Prostate gland (tissue), 2 donors: ENCODE measurements around the gene MOGAT2.

ENCODE experiments used
- POLR2A ChIP-seq: fragments of 450-650 bp; IDR thresholded peaks from one replicate; pipeline ENCODE4 v1.6.1; 2016; ENCODE audit warnings: antibody characterized with exemption, mild to moderate bottlenecking
- POLR2AphosphoS5 ChIP-seq: sonication (generic); formaldehyde crosslinking; IDR thresholded peaks from one replicate; pipeline ENCODE4 v1.6.1; 2017; ENCODE audit warnings: antibody characterized with exemption
- TF ChIP-seq, protein P1 (sequence below), 4 experiments: fragments of 200-600 bp in 2 of 4; fragments of 450-650 bp in 2 of 4; sonication (generic) in 2 of 4; IDR thresholded peaks; 1 replicate in 3 of 4; 2 replicates in 1 of 4; pipeline ENCODE4 v1.5.1; 2016 to 2019; ENCODE audit warnings: antibody characterized with exemption in 4 of 4, mild to moderate bottlenecking in 2 of 4, moderate library complexity in 2 of 4

DNA sequence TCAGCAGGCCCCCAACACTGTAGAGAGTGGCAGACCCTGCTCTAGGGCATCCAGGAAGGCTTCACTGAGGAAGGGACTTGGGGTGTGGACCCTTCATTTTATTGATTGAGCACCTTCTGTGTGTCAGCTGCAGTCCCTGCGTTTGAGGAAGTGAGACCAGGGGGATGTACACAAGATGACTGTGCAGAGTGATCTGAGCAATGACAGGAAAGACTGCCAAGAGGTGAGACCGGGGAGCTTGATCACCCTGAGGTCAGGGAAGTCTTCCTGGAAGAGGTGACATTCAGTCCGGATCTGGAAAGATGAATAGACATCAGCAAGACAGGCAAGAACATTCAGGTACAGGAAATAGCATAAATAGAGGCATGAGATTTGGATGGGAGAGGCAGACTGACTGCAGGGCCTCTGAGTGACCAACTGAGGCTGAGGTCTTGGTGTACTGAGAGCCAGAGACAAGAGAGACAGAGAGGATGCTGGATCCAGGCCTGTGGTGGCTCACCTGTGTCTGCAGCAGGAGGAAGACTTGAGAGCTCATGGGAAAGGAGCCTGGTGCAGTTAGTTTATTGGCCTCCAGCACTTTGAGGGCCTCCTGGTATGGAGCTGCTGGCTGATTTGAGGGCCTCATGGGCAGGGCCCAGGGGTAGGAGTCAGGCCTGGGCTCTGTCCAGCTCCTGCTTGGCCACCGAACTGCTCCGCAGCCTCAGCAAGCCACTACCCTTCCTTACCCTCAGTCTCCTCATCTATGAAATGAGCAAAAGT lies 56.1 kb downstream of the MOGAT2 start:
- no peak for TF ChIP-seq POLR2AphosphoS5
- no peak for TF ChIP-seq POLR2A
- TF ChIP-seq, protein P1, sequence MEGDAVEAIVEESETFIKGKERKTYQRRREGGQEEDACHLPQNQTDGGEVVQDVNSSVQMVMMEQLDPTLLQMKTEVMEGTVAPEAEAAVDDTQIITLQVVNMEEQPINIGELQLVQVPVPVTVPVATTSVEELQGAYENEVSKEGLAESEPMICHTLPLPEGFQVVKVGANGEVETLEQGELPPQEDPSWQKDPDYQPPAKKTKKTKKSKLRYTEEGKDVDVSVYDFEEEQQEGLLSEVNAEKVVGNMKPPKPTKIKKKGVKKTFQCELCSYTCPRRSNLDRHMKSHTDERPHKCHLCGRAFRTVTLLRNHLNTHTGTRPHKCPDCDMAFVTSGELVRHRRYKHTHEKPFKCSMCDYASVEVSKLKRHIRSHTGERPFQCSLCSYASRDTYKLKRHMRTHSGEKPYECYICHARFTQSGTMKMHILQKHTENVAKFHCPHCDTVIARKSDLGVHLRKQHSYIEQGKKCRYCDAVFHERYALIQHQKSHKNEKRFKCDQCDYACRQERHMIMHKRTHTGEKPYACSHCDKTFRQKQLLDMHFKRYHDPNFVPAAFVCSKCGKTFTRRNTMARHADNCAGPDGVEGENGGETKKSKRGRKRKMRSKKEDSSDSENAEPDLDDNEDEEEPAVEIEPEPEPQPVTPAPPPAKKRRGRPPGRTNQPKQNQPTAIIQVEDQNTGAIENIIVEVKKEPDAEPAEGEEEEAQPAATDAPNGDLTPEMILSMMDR (IDR thresholded peaks at IDR 0.05), result no peak
